HG03139 (cell line): ENCODE results near the gene LCMT2.
A peak's percentile ranks its signal among the peaks of the same experiment; 100 is the strongest.

Experiments
- ATAC-seq: cut with Tn5 transposase; IDR thresholded peaks from one replicate; pipeline ENCODE4 v1.9.1; 2021; ENCODE audit not compliant: unreplicated experiment

Gene LCMT2, protein sequence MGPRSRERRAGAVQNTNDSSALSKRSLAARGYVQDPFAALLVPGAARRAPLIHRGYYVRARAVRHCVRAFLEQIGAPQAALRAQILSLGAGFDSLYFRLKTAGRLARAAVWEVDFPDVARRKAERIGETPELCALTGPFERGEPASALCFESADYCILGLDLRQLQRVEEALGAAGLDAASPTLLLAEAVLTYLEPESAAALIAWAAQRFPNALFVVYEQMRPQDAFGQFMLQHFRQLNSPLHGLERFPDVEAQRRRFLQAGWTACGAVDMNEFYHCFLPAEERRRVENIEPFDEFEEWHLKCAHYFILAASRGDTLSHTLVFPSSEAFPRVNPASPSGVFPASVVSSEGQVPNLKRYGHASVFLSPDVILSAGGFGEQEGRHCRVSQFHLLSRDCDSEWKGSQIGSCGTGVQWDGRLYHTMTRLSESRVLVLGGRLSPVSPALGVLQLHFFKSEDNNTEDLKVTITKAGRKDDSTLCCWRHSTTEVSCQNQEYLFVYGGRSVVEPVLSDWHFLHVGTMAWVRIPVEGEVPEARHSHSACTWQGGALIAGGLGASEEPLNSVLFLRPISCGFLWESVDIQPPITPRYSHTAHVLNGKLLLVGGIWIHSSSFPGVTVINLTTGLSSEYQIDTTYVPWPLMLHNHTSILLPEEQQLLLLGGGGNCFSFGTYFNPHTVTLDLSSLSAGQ

DNA sequence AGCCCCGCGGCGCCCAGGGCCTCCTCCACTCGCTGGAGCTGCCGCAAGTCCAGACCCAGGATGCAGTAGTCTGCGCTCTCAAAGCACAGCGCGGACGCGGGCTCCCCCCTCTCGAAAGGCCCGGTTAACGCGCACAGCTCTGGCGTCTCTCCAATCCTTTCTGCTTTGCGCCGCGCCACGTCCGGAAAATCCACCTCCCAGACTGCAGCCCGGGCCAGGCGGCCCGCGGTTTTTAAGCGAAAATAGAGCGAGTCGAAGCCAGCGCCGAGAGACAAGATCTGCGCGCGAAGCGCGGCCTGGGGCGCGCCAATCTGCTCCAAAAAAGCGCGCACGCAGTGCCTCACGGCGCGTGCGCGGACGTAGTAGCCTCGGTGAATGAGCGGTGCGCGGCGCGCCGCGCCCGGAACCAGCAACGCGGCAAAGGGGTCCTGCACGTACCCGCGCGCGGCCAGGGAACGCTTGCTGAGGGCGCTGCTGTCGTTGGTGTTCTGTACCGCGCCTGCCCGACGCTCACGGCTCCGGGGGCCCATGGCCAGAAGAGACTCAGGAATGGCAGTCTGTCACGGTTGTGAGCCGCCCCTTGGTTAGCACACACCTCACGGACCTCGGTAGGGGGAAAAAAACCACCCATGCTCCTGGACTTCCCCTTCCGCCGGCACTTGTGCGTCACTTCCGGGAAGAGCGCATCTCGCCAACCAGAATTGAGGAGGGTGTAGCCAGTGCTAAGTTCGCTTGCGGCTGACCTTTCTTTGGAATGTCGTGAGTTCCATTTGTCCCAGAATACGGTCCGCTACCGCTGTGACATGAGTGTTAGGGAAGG lies at the start of gene LCMT2:
TSS of gene LCMT2 (minus strand) at position 614 of the 820 bp plus-strand sequence. CDS start at position 530, 84 bp downstream.
- peak; percentile 77 for ATAC-seq

DNA sequence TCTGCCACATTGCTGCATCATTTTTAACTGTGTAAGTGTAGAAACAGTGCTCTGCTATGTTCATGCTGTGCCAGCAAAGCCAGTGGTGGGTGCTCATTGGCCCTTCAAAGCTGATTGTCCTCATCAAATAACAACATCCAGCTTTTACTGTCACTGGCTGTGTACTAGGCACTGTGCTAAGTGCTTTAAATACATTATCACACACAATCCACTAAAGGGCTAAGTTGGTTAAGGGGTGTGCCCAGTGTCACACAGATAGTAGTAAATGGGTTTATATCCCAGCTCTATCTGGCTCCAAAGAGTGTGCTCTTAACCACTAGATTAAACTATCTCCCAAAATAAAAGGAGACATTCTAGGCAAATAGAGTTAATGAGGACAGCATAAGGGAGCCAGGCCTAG lies 48.2 kb upstream of the LCMT2 start:
- ATAC-seq = no peak

DNA sequence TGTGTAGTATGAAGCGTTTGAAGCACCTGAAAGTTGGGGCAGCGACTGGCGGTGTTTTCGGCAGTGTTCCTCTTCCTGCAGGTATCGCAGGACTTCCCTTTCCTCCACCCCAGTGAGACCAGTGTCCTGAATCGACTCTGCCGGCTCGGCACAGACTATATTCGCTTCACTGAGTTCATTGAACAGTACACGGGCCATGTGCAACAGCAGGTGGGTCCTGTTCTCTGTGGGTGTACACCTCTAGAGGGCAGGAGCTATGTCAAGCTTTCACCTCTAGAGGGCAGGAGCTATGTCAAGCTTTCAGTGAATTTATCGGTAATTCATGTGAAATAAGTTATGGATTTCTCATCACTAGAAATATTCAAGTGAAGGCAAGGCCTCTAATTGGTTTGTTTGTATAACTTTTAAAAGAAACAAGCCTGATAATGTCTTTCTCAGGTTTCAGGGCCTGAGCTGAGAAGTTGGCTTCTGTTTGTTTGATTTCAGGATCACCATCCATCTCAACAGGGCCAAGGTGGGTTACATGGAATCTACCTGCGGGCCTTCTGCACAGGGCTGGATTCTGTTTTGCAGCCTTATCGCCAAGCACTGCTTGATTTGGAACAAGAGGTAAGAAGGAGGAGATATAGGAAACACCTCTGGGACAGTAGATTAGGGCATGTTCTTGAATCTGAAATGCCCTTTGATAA lies 45.8 kb upstream of the LCMT2 start:
- no peak for ATAC-seq

DNA sequence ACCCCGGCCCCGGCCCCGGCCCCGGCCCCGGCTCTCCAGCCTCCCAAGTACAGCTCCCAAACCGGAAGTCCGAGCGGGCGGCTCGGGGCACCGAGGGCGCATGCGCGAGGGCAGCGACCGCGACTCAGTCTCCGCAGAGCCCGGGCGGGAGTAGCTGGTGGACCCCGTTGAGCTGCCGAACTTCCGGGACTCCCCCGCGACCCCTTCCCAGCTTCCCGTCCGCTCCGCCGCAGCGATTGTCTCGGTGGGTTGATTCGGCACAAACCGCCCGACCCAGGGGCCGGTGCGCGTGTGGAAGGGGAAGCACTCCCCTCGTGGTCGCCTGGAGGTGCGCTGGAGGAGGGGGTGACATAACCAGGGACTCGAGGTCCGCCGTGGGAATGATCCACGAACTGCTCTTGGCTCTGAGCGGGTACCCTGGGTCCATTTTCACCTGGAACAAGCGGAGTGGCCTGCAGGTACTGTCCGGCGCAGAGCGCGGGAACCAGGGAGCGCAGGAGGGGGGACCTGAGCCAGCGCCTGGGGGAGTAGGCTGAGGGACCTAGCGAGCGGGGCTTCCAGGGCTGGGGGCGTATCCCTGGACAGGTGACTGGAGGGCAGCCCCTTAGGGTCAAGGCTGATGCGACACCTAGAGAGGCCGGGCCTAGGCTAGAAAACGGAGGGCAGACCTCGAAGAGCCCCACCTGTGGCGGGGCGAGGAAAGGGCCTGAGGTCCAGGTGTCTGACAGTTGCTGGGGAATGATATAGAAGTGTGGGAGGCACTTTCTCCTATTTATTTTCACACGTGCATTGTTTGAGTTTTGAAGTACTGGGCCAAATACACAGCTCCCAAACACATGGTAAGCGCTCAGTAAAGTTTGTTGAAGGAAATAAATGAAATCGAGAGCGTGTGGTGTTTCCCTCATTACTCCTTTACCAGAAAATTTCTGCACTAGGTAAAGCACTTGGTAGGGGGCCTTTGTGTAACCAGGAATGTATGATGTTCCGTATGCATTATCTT lies 40.9 kb upstream of the LCMT2 start, which contains the start of the genes TUBGCP4 and ZSCAN29:
TSS of gene TUBGCP4 (plus strand) at position 127 of the 1,000 bp plus-strand sequence. CDS start at position 381, 254 bp downstream.
TSS of gene ZSCAN29 (minus strand) at position 69 of the 1,000 bp plus-strand sequence. CDS start 1,130 bp downstream, outside the sequence.
- ATAC-seq = peak; percentile 67

DNA sequence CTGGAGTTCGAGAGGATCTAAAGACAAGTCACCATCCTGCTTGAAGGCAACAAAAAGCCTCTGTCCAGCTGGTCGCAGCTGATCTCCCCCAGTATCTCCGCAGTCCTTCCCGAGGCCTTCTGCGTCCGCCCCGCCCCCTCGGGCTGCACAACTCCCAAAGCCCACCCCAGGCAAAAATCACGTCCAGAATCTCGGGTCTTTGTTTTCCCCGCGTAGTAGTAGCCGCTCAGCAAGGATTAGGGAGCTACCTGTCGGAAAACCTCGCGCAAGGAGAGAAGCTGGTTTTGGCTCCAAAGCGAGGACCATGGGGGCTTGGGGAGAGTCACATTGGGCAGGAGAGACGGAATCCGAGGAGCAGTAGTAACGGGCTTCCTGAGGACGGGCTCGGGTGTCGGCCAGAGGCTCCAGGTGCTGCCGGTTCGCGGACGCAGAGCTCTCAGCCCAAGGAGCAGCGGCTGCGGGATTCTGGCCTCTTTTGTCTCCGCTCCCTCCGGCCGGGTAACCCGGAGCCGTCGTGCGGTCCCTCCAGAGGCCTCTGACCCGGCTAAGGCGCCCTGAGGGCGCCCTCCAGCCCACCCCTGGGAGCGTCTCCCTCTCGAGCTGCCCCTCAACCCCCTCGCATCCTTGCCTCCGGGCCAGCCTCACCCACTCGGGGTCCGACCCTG lies 40.1 kb upstream of the LCMT2 start:
- ATAC-seq = peak; percentile 9

DNA sequence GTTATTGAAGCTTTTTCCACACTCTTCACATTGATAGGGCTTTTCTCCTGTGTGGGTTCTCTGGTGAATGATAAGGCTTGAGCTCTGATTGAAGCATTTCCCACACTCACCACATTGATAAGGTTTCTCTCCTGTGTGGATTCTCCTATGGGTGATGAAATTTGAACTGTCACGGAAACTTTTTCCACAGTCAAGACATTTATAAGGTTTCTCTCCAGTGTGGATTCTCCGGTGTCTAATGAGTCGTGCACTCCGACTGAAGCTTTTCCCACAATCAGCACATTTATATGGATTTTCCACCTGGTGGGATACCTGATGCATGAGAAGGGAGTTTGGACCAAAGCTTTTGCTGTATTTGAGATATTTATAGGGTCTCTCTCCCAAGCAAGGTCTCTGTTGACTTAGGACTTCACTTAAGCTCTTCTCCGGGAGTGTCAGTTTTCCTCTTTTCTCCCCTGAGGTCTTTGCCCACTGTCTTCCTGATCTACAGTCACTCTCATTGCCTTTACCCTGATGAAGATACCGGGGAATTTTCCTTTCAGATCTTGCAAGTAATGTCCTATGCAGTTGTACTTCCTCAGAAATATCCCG lies 31.0 kb upstream of the LCMT2 start:
- no peak for ATAC-seq

DNA sequence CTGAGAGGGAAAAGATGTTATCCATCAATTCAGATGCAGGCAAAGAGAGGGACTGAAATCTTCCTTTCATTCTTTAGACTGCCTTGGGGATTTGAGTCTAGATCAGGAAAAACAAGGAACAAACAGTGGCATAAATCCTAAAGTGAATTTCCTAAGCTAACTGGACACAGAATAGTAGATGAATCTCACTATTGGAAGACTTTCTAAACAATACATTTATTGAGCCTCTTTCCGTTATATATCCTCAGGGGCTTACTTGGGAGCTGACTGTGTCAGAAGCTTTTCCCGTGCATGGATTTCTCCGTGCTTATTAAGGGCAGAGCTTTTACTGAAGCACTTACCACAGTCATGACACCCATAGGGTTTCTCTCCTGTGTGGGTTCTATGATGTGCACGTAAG lies 30.4 kb upstream of the LCMT2 start:
- no peak for ATAC-seq

DNA sequence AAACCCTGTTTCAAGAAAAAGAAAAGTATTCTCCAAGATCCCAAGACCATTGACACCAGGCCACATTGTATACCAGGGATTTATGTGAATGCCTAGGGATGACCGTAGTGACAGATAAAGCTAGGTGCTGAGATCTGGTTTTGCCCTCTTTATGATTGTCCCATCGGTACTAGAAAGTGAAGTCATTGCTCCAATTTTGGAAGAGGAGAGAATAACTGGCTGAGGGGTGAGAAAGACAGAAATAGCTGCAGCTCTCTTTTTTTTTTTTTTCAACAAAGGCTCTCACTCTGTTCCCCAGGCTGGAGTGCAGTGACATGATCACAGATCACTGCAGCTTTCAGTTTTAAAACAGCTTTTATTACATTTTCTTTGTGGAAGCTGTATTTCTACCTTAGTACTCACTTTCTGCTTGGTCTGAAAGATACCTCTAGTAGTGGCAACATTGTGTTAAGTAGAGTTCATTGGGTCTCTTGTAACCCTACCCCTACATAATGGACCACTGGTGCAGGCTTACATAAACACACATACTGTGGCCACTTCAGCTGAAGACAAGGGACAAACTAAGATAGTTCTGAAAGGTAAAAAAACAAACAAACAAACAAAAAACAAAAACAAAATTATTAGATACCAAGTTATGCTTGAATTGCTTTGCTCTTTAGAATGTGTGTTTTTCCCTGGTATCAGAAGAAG lies 22.5 kb upstream of the LCMT2 start:
- ATAC-seq = no peak

DNA sequence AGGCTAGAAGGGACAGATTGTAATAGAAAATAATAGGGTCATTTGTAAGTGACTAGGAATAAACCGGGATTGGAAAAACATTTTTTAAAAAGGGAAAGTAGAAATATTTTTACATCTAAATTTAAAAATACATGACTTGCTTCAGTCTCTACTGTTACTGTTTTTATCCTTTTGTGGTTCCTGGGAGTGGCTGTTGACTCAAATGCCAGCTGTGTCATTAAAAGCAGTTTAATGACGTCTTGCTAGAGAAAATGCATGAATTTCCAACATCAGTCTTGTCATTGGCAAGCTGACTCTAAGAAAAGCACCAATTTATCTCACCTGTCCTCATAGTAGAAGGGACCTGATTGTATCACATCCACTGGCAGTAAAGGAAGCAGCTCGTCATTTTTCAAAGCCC lies 16.7 kb upstream of the LCMT2 start:
- no peak for ATAC-seq

DNA sequence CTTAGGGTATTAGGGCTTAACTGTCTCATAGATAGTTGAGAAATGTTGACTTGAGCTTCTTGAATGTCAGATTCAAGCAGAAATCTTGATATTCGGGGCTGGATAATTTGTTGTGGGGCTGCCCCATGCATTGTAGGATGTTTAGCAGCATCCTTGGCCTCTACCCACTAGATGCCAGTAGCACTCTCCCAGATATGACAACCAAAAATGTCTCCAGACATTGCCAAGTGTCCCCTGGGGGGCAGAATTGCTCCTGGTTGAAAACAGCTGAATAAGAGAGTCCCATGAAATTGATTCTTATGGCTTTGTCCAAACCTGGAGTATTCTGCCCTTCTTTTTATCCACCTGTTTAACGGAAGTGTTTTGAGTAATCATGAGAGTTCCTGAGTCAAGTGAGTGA lies 15.9 kb upstream of the LCMT2 start:
- no peak for ATAC-seq

DNA sequence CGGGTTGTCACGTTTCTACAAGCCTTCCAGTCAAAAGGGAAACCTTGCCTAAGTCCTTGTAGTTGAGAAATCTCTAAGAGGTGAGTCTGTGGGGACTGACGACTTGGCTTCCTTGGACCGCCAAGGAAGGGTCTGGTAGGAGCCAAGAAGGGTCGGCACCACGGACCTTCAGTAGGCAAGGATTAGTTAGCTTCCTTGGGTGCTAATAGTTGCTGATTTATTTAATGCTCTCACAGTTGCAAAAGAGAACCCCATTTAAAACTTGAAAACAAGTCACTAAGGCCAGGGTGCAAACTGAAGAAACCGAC lies 361 bp upstream of the LCMT2 start:
- peak; percentile 12 for ATAC-seq

DNA sequence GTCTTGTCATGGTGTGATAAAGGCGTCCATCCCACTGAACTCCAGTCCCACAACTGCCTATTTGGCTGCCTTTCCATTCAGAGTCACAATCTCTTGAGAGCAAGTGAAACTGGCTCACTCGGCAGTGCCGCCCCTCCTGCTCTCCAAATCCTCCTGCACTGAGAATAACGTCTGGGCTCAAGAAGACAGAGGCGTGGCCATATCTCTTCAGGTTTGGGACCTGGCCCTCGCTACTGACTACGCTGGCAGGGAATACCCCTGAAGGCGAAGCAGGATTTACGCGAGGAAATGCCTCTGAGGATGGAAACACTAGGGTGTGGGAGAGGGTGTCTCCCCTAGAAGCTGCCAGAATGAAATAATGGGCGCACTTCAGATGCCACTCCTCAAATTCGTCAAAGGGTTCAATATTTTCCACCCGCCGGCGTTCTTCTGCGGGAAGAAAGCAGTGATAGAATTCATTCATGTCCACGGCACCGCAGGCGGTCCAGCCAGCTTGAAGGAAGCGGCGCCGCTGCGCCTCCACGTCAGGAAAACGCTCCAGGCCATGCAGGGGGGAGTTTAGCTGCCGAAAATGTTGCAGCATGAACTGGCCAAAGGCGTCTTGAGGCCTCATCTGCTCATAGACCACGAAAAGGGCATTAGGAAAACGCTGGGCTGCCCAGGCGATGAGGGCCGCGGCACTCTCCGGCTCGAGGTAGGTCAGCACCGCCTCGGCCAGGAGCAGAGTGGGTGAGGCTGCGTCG lies 985 bp downstream of the LCMT2 start:
- no peak for ATAC-seq

DNA sequence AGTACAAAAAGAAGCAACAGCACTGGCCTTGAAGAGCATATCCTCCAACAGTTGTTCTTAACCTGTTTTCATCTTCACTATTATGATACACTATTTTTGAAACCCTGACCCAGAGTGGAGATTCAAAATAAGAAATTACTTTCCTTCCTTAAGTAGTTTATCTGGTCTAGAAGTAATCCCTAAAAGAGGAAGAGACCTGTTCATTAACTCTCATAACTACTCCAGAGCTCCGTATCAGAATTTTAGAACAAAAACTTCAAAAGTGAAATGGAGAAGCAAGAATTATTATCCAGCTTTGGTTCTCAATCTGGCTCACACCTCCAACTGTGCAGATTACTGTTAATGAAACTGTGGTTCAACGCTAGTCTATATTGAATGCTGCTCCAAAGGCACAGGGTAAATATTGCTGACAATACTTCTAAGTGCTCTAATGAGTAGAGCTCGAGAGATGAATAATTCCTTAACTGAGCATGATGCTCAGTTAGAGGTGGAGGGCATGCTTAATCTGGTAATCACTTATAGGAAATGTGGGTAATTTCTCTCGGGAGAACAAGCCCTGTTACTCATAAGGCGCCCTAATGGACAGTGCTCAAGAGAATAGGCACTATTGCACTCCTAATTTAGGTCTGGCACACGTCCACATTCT lies 5.2 kb downstream of the LCMT2 start:
- no peak for ATAC-seq

DNA sequence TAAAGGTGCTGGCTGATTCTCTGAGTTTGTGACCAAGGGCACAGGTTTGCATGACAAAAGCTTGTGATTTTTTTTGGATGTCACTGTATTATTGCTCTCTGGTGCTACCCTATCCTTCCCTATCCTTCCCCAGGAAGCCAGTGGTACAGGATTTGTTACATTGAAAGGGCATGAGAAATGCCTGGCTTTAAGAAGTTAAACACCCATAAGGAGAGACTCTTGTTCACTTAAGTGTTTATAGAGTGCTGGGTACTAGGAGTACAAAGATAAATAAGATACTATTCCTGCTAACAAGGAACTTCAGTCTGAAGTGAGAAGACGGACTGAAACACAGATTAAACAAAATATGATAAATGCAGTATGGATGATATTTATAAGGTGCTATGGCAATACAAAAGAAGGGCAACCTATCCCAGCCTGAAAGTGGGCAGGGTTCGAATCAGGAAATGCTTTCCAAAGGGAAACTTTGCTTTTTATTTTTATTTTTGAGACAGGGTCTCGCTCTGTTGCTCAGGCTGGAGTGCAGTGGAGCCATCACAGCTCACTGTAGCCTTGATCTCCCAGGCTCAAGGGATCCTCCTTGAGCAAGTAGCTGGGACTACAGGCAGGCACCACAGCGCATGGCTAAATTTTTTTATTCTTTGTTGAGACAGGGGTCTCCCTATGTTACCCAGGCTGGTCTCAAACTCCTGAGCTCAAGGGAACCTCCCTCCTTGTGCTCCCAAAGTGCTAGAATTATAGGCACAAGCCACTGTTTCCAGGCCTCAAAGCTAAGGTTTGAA lies 11.2 kb downstream of the LCMT2 start:
- no peak for ATAC-seq

DNA sequence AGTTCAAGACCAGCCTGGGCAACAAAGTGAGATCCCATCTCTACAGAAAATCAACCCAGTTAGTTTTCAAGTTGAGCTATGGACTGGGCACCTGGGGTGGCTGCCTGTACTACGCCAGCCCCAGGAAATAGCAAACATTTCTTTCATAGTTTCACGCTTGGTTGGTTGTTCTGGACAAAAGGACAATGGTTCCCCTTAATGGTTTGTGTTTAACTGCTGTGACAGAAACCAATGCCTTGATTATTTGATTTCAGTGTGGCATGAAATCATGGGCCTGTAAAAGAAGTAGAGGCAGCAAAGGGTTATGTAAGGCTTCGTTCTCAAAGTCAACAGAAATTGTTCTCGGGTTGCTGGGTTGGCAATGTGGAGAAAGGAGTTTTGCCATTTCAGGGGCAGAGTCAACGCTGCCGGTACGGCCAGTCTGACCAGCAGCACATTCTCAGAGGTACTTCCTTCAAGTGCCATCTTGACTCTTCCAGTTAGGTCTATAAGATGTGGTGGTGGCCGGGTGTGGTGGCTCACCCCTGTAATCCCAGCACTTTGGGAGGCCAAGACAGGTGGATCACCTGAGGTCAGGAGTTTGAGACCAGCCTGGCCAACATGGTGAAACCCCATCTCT lies 12.7 kb downstream of the LCMT2 start:
- no peak for ATAC-seq

DNA sequence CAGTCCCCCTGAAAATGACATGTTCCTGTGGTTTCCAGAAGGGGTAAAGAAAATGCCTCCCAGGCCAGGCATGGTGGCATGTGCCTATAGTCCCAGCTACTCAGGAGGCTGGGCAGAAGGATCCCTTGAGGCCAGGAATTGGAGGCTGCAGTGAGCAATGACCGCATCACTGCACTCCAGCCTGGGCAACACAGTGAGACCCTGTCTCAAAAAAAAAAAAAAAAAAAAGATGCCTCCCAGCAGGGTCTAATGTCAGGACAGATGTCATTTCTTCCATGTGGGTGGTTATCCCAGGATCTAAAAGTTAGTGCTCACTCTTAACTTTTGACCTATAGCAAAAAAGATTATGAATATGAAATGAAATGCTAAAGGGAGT lies 13.4 kb downstream of the LCMT2 start:
- ATAC-seq = no peak
